Panc1 (cell line): ENCODE results near the gene STK39. TPM values are rescaled to one million over a fixed set of nuclear protein-coding genes. Genes with fewer than 3 reads are reported as not detected.

Experiments
- ATAC-seq: fragments of 200-7000 bp; cut with Tn5 transposase; 2 replicates; pipeline ENCODE4 v1.9.1; 2020; ENCODE audit warnings: mild to moderate bottlenecking, moderate library complexity
- BruUV-seq: library from RNA; stranded (reverse); fragments of 400-500 nt; replicated peaks from 2 replicates; lab custom pipeline; 2021; lab: Mats Ljungman, UMichigan
- CTCF ChIA-PET: fragments of 300-600 bp; sonication (Branson Sonifier 250); formaldehyde crosslinking; loops from one replicate; lab custom pipeline; 2022; ENCODE audit warnings: antibody characterized with exemption; lab: Charles Lee
- POLR2A ChIA-PET: fragments of 300-600 bp; sonication (Branson Sonifier 250); formaldehyde crosslinking; loops from one replicate; lab custom pipeline; 2022; ENCODE audit warnings: antibody characterized with exemption; lab: Charles Lee
- DNase-seq: peaks from one replicate; pipeline ENCODE4 v3.0.0-alpha.2; 2010; ENCODE audit warnings: low read depth, low spot score
- H3K27ac ChIP-seq: 2 replicates; pipeline ENCODE4 v1.5.1; 2011; ENCODE audit warnings: mild to moderate bottlenecking, low read length, inconsistent platforms
- H3K27me3 ChIP-seq: fragments of 200-500 bp; sonication (Bioruptor generic); 2 replicates; pipeline ENCODE4 v1.6.0; 2014; ENCODE audit warnings: low read length, inconsistent platforms; ENCODE audit not compliant: control insufficient read depth, insufficient read depth
- H3K36me3 ChIP-seq: fragments of 200-500 bp; sonication (Bioruptor generic); 2 replicates; pipeline ENCODE4 v1.5.1; 2014; ENCODE audit warnings: inconsistent platforms, mild to moderate bottlenecking, low read length, moderate library complexity; ENCODE audit not compliant: control insufficient read depth, insufficient read depth
- H3K4me1 ChIP-seq: 2 replicates; pipeline ENCODE4 v1.5.1; 2011; ENCODE audit warnings: inconsistent platforms, mild to moderate bottlenecking, low read length, moderate library complexity; ENCODE audit not compliant: control insufficient read depth, insufficient read depth
- H3K4me3 ChIP-seq, 2 experiments: 2 replicates each; pipeline ENCODE4 v1.5.1; 2011 to 2012; ENCODE audit warnings: low read depth in 2 of 2, low read length in 2 of 2, mild to moderate bottlenecking in 2 of 2, inconsistent platforms in 1 of 2, moderate library complexity in 1 of 2
- H3K9me3 ChIP-seq: fragments of 200-500 bp; sonication (Bioruptor generic); 2 replicates; pipeline ENCODE4 v1.5.1; 2014; ENCODE audit warnings: low read depth, mild to moderate bottlenecking, inconsistent platforms, low read length, moderate library complexity; ENCODE audit not compliant: control insufficient read depth, insufficient read depth
- POLR2AphosphoS5 ChIP-seq: IDR thresholded peaks from 2 replicates; pipeline ENCODE4 v1.6.1; 2012; ENCODE audit warnings: mild to moderate bottlenecking, low read depth, low read length, moderate library complexity
- SIN3A ChIP-seq: IDR thresholded peaks from 2 replicates; pipeline ENCODE4 v1.6.1; 2012; ENCODE audit warnings: low read depth, mild to moderate bottlenecking, low read length, moderate library complexity, borderline replicate concordance; ENCODE audit not compliant: insufficient read depth
- TCF7L2 ChIP-seq: IDR thresholded peaks from 2 replicates; pipeline ENCODE4 v1.6.1; 2011; ENCODE audit warnings: mild to moderate bottlenecking, low read depth, low read length, inconsistent platforms
- in situ Hi-C: cut with HindIII; loops from 2 replicates; pipeline ENCODE4 v1.10.0; 2016; ENCODE audit warnings: low sequenced_read_pairs, low pct_unique_long_range_greater_than_20kb
- intact Hi-C: fragments of 100-400 bp; cut with micrococcal nuclease; formaldehyde crosslinking; loops from one replicate; pipeline ENCODE4 v1.10.0; 2022; ENCODE audit not compliant: unreplicated experiment
- total RNA-seq: library from RNA; stranded (reverse); gene quantifications from one replicate; pipeline ENCODE4 v1.2.1, GENCODE V29; 2021; ENCODE audit not compliant: unreplicated experiment
- TF ChIP-seq, protein P1 (sequence below): fragments of 450-650 bp; IDR thresholded peaks from 2 replicates; pipeline ENCODE4 v1.5.1; 2017; ENCODE audit warnings: mild to moderate bottlenecking
- TF ChIP-seq, protein P2 (sequence below), 2 experiments: IDR thresholded peaks; 2 replicates each; pipeline ENCODE4 v1.6.1; 2011 to 2012; ENCODE audit warnings: low read depth in 2 of 2, control low read depth in 1 of 2, low read length in 1 of 2, mild to moderate bottlenecking in 1 of 2, moderate library complexity in 1 of 2; ENCODE audit not compliant: insufficient read depth in 1 of 2

The STK39 gene
- total RNA-seq, 1 experiment from 2014 or later = 14.0 TPM

DNA sequence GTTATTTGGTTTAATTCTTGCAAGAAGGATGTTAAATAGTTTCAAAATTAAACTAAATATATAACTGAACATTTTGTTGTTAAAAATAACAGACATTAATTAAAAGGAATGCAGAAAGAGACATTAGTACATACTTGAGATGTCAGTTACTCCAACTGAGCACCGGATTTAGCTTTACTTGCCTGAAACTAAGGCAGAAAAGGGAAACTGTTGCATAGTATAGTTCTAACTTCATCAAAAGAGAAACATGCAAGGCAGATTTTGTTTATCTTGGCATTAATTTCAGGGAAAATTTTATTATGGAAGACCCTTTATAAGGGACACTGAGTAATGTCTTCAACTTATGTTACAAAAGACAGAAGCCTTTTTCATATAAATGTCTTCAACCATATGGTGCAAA is 218.3 kb downstream of the STK39 start:
- intact Hi-C loops = no loop called here
- H3K4me3 ChIP-seq = no peak overlapping the region
- no peaks in the 10 kb centered on the region for H3K4me1 ChIP-seq
- H3K27ac ChIP-seq = no peak overlapping the region
- no TSS peak for BruUV-seq
- no peaks in the 10 kb centered on the region for H3K27me3 ChIP-seq
- DNase-seq = no peak
- H3K36me3 ChIP-seq = no peaks in the 10 kb centered on the region
- CTCF ChIA-PET = no interaction called here
- POLR2A ChIA-PET = no interaction called here
- no peak for ATAC-seq
- TF ChIP-seq POLR2AphosphoS5 = no peak
- TF ChIP-seq TCF7L2 = no peak
- TF ChIP-seq, protein P1, sequence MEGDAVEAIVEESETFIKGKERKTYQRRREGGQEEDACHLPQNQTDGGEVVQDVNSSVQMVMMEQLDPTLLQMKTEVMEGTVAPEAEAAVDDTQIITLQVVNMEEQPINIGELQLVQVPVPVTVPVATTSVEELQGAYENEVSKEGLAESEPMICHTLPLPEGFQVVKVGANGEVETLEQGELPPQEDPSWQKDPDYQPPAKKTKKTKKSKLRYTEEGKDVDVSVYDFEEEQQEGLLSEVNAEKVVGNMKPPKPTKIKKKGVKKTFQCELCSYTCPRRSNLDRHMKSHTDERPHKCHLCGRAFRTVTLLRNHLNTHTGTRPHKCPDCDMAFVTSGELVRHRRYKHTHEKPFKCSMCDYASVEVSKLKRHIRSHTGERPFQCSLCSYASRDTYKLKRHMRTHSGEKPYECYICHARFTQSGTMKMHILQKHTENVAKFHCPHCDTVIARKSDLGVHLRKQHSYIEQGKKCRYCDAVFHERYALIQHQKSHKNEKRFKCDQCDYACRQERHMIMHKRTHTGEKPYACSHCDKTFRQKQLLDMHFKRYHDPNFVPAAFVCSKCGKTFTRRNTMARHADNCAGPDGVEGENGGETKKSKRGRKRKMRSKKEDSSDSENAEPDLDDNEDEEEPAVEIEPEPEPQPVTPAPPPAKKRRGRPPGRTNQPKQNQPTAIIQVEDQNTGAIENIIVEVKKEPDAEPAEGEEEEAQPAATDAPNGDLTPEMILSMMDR = no peak
- TF ChIP-seq SIN3A = no peak
- TF ChIP-seq, protein P2, sequence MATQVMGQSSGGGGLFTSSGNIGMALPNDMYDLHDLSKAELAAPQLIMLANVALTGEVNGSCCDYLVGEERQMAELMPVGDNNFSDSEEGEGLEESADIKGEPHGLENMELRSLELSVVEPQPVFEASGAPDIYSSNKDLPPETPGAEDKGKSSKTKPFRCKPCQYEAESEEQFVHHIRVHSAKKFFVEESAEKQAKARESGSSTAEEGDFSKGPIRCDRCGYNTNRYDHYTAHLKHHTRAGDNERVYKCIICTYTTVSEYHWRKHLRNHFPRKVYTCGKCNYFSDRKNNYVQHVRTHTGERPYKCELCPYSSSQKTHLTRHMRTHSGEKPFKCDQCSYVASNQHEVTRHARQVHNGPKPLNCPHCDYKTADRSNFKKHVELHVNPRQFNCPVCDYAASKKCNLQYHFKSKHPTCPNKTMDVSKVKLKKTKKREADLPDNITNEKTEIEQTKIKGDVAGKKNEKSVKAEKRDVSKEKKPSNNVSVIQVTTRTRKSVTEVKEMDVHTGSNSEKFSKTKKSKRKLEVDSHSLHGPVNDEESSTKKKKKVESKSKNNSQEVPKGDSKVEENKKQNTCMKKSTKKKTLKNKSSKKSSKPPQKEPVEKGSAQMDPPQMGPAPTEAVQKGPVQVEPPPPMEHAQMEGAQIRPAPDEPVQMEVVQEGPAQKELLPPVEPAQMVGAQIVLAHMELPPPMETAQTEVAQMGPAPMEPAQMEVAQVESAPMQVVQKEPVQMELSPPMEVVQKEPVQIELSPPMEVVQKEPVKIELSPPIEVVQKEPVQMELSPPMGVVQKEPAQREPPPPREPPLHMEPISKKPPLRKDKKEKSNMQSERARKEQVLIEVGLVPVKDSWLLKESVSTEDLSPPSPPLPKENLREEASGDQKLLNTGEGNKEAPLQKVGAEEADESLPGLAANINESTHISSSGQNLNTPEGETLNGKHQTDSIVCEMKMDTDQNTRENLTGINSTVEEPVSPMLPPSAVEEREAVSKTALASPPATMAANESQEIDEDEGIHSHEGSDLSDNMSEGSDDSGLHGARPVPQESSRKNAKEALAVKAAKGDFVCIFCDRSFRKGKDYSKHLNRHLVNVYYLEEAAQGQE (IDR thresholded peaks at IDR 0.05; ENCODE audit: insufficient read depth in 1 of 2, low read depth in 2 of 2, low read length in 1 of 2) = no peak
- in situ Hi-C loops = no loop called here
- H3K9me3 ChIP-seq = no peaks in the 10 kb centered on the region

DNA sequence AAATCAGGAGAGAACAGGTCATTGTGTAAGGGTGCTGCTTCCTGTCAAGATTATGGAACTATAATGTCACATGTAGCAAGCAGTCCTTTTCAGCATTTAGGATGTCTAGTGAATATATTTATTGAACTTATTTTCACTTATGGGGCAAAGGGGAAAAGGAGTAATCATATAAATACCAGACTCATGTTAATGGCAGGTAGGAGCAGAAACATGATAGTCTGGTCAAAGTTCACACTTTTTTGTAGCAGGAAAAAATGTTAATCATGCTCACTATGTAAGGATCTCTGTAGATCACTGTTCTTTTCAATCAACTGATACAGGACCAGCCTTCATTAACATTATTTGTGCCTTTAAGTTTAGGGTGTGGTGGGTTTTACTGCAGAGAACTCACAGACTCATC is 219.0 kb downstream of the STK39 start:
- ChIA-PET POLR2A (no interaction called here), CTCF (no interaction called here)
- no peaks in the 10 kb centered on the region for H3K36me3 ChIP-seq
- intact Hi-C loops (no loop called here), in situ Hi-C loops (no loop called here)
- H3K4me1 ChIP-seq = no peaks in the 10 kb centered on the region
- no peak overlapping the region for H3K27ac ChIP-seq
- H3K27me3 ChIP-seq = no peaks in the 10 kb centered on the region
- TF ChIP-seq POLR2AphosphoS5 = no peak
- no peak for TF ChIP-seq TCF7L2
- TF ChIP-seq, protein P1 = no peak
- TF ChIP-seq SIN3A = no peak
- TF ChIP-seq, protein P2 (IDR thresholded peaks at IDR 0.05; ENCODE audit: insufficient read depth in 1 of 2, low read depth in 2 of 2, low read length in 1 of 2) = no peak
- H3K9me3 ChIP-seq = no peaks in the 10 kb centered on the region
- H3K4me3 ChIP-seq = no peak overlapping the region
- BruUV-seq = no TSS peak
- ATAC-seq = no peak
- no peak for DNase-seq
